ENCODE measurements around the gene F2.
"Not testable (repeated sequence)": the region's sequence is repeated elsewhere in the genome, so short reads cannot be mapped to it uniquely, and the experiment has no call there.

F2 gene

DNA sequence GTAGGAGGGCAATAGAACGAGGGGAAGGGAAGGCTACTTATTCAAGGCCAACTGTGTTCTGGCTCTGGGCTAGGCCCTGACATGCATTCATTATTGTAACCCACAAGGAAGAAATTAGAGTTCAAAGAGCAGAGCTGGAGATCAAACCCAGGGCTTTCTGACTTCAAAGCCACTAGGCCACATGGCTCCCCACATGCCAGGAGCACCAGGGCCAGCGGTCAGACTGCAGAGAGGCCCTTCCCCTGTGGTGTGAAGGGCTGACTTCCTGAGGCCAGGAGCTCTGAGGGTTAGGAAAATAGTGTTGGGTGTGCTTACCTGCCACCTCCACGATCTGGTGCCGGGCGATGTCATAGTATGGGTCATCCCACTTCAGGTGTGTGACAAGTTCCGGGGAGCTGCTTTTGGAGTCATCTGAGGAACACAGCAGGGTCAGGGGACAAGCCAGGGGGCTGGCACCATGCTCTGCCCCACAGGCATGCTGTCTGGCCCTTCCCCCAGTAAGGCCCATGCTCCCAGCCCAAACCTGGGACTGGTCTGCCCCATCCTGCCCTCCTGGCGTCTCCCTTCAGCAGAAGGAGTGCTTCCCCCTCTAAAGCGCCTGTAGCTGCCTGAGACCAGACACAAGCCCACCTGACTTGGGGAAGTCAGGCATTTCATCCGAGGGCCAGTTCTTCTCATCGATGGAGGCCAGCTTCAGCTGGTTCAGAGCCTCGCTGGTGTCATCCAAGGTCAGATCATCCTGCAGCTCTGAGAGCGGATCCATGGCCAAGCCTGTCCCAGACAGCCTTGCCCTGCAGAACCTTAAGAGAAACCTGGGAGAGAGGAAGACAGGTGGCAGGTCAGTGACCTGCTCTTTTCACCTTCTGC is 23.4 kb upstream of the F2 start:
- ATAC-seq (ENCODE audit: low read depth), result no peak
- H3K4me1 Mint-ChIP-seq, result peaks cover 12% of the 10 kb centered on the region

DNA sequence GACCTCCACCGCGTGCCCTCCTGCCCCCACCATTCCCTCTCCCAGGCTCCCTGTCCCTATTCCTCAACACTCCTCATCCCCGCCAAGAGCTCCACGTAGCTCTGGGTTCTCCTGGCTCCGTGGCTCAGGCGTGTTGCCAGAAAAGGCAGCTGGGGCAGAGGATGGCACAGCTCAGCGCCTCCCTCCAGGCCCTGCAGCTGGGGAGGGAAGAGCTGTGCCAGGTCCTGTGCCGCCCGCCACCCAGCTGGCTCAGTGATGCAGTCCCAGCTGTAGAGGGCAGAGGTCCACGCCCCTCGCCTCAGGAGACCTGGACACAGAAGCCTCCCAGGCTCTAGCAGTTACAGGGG is 22.8 kb upstream of the F2 start:
- H3K9me3 Mint-ChIP-seq, result no peaks in the 10 kb centered on the region
- ATAC-seq (ENCODE audit: low read depth) (no peak), DNase-seq (ENCODE audit: low spot score in 2 of 2) (no peak)
- H3K4me1 Mint-ChIP-seq, result peaks cover 12% of the 10 kb centered on the region
- H3K36me3 Mint-ChIP-seq, result peaks cover 12% of the 10 kb centered on the region
- H3K27me3 Mint-ChIP-seq, result no peaks in the 10 kb centered on the region
- H3K27ac Mint-ChIP-seq, result no peak overlapping the region
- H3K4me3 Mint-ChIP-seq, result no peak overlapping the region

More for the DNA sequence above, 23.4 kb upstream of the F2 start:
- no peak overlapping the region for H3K27ac Mint-ChIP-seq
- H3K27me3 Mint-ChIP-seq, result no peaks in the 10 kb centered on the region
- H3K36me3 Mint-ChIP-seq, result peaks cover 12% of the 10 kb centered on the region
- no peak for DNase-seq (ENCODE audit: low spot score in 2 of 2)
- H3K9me3 Mint-ChIP-seq, result no peaks in the 10 kb centered on the region
- no peak overlapping the region for H3K4me3 Mint-ChIP-seq

DNA sequence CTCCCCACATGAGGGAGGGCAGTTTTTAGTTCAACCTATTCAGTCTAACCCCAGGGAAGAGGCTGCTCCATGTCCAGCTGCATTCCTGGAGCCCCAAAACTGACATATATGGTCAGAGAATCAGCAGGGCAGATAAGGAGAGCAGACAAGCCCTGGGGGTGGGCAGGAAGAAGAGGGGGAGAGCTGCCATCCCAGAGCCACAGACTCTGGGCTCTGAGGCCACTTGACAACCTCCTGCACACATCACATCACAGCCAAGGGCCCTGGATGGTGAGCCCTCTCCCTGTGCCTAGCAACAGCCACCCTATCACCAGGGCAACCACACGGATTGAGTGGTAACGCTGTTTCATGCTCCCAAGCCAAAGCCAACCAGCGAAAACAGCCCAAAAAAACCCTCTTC is 21.7 kb upstream of the F2 start:
- Mint-ChIP-seq H3K4me1 (peaks cover 17% of the 10 kb centered on the region), H3K9me3 (no peaks in the 10 kb centered on the region), H3K27me3 (no peaks in the 10 kb centered on the region), H3K27ac (peak overlapping the region; percentile 43), H3K36me3 (peaks cover 10% of the 10 kb centered on the region), H3K4me3 (no peak overlapping the region)
- ATAC-seq (ENCODE audit: low read depth) (no peak), DNase-seq (ENCODE audit: low spot score in 2 of 2) (no peak)

DNA sequence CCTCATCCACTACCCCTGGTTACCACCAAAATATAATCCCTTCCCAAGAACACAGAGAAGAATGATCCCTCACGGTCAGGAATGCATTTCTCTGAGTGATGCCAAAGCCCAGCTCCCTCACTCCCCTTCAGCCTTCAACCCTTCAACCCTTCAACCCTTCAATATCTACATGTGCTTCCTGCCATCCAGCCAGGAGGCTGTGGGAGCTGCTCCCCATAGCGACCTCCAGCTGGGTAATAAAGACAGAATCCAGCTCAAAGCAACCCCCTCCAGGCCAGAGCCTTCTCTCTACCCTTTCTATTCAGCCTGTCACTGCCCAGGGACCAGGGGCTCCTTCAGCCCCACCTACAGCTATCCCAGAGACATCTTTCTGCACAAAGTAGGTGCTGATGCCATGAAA is 21.3 kb upstream of the F2 start:
- Mint-ChIP-seq H3K4me3 (no peak overlapping the region), H3K9me3 (no peaks in the 10 kb centered on the region), H3K36me3 (peaks cover 11% of the 10 kb centered on the region), H3K4me1 (peaks cover 18% of the 10 kb centered on the region), H3K27ac (peak overlapping the region; percentile 43), H3K27me3 (no peaks in the 10 kb centered on the region)
- ATAC-seq (ENCODE audit: low read depth), result no peak
- no peak for DNase-seq (ENCODE audit: low spot score in 2 of 2)

DNA sequence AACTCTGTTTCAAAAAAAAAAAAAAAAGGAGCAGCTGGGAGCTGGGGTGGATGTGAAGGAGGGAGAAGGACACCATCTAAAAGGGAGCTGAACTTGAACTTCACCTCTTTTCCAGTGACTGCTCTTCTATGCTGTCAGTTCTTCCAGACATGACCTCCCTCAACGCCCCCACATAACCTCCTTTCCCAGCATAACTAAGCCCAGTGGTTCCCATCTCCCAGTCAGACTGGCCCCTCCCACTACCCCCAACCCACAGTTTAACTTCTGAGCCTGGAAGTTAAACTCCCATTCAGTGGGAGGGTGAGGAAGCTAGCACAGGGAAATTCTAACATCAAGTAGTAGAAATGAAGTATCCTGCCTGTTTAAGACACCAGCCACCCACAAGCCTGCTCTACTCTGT is 20.4 kb upstream of the F2 start:
- Mint-ChIP-seq H3K27me3 (no peaks in the 10 kb centered on the region), H3K4me3 (no peak overlapping the region), H3K4me1 (peaks cover 22% of the 10 kb centered on the region), H3K9me3 (no peaks in the 10 kb centered on the region), H3K27ac (no peak overlapping the region), H3K36me3 (peaks cover 12% of the 10 kb centered on the region)
- DNase-seq (ENCODE audit: low spot score in 2 of 2) (no peak), ATAC-seq (ENCODE audit: low read depth) (no peak)

DNA sequence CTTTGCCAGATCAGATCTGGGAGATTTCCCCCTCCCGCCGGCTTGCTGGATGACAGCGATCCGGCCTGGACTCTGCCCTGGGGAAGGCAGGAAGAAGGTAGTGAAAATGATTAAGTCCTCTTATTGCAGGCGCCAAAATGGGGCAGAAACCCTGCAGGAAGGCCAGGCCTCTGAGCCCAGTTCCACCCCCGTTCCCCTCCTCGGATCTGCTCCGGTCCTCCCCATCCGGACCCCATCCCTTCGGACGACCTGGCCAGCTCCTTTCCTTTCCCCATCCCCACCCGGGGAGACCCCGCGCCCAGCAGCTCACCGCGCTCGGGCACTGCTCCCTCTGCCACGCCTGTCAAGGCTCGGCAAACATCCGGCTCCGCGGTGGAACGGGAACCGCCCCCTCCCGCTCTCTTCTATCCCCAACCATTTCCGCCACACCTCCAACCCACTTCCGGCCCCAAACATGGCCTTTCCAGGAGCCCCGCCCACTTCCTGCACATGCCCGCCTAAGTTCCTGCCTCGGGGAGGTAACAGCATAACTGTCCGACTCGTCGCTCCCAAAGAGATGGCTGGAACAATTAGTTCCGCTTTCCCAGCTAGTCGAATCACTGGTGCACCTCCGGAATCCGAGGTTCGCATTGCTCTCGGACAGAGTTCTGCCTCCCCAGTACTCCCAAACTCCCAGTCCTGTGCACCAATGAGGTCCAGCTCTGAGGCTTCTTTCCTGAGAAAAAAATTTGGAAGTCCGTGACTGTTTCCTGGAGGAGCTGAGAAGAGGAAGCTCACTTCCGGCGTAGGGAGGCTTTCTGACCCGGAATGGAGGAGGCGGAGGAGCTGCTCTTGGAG is 18.6 kb upstream of the F2 start, which contains the start of the genes ARHGAP1 and ZNF408:
TSS of gene ARHGAP1 (minus strand) at position 379 of the 837 bp plus-strand sequence. CDS start 4,512 bp downstream, outside the sequence.
TSS of gene ZNF408 (plus strand) at position 791 of the 837 bp plus-strand sequence. CDS start at position 808, 17 bp downstream.
- peak; percentile 96 for ATAC-seq (ENCODE audit: low read depth)
- H3K4me3 Mint-ChIP-seq, result peak within 1 kb of the TSS; percentile 97
- no peaks in the 10 kb centered on the region for H3K9me3 Mint-ChIP-seq
- peak within 1 kb of the TSS; percentile 89 for H3K27ac Mint-ChIP-seq
- DNase-seq (ENCODE audit: low spot score in 2 of 2), result peak; percentile 96 to 98
- H3K4me1 Mint-ChIP-seq, result peaks cover 22% of the 10 kb centered on the region
- H3K27me3 Mint-ChIP-seq, result no peaks in the 10 kb centered on the region
- peaks cover 7% of the 10 kb centered on the region for H3K36me3 Mint-ChIP-seq

DNA sequence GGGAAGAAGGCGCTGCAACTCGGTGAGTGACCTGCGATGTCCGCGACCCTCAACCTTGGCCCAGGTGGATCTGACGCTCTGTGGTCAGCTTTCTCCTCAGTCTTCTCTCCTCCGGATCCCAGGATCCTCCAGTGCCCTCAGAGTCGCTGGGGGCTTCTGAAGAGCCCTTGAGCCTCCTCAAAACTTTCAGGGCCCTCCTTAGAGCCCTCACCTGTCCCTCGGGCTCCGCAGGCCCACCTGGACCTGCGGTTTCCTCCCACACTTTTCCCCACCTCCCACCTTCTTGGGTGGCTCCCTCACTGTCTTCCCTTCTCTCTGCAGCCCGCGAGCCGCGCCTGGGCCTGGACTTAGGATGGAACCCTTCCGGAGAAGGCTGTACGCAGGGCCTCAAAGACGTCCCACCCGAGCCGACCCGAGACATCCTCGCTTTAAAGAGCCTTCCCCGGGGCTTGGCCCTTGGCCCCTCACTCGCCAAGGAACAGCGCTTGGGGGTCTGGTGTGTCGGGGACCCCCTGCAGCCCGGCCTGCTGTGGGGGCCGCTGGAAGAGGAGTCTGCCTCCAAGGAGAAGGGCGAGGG is 17.8 kb upstream of the F2 start:
- H3K36me3 Mint-ChIP-seq, result peaks cover 8% of the 10 kb centered on the region
- no peak for ATAC-seq (ENCODE audit: low read depth)
- no peak for DNase-seq (ENCODE audit: low spot score in 2 of 2)

DNA sequence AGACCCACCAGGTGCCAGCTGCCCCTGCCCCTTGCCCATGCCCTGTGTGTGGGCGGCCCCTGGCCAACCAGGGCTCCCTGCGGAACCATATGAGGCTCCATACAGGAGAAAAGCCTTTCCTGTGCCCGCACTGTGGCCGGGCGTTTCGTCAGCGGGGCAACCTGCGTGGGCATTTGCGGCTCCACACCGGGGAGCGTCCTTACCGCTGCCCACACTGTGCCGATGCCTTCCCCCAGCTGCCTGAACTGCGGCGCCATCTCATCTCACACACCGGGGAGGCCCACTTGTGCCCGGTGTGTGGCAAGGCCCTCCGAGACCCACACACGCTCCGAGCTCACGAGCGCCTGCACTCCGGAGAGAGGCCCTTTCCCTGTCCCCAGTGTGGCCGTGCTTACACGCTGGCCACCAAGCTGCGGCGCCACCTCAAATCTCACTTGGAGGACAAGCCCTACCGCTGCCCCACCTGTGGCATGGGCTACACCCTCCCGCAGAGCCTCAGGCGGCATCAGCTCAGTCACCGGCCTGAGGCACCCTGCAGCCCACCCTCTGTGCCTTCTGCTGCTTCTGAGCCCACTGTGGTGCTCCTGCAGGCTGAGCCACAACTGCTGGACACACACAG is 13.8 kb upstream of the F2 start:
- H3K4me1 Mint-ChIP-seq, result peaks cover 16% of the 10 kb centered on the region
- H3K36me3 Mint-ChIP-seq, result peaks cover 19% of the 10 kb centered on the region

More for the DNA sequence above, 17.8 kb upstream of the F2 start:
- Mint-ChIP-seq H3K4me1 (peaks cover 22% of the 10 kb centered on the region), H3K4me3 (peak overlapping the region; percentile 97), H3K27ac (peak overlapping the region; percentile 89), H3K9me3 (no peaks in the 10 kb centered on the region), H3K27me3 (no peaks in the 10 kb centered on the region)

DNA sequence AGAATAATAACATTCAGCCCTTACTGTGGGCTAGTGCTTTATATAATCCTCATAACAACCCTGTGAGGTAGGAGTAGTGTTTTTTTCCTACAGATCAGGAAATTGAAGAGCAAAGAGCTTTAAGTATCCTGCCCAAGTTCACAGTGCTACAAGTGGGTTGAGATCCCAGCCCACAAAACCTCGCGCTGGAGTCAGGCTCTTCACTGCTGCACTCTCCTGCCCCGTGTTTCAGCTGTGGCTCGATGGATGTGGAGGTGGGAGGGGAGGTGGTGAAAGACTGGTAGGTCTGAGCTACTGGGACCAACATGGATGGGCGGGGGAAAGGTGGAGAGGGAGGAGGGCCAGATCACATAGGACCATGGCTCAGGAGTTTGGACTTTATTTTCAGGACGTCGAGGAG is 12.1 kb upstream of the F2 start:
- no peaks in the 10 kb centered on the region for H3K9me3 Mint-ChIP-seq
- H3K27ac Mint-ChIP-seq, result no peak overlapping the region
- peaks cover 17% of the 10 kb centered on the region for H3K36me3 Mint-ChIP-seq

More for the DNA sequence above, 13.8 kb upstream of the F2 start:
- H3K4me3 Mint-ChIP-seq, result no peak overlapping the region
- no peak for DNase-seq (ENCODE audit: low spot score in 2 of 2)
- no peak for ATAC-seq (ENCODE audit: low read depth)
- H3K27me3 Mint-ChIP-seq, result no peaks in the 10 kb centered on the region
- H3K9me3 Mint-ChIP-seq, result no peaks in the 10 kb centered on the region
- no peak overlapping the region for H3K27ac Mint-ChIP-seq

DNA sequence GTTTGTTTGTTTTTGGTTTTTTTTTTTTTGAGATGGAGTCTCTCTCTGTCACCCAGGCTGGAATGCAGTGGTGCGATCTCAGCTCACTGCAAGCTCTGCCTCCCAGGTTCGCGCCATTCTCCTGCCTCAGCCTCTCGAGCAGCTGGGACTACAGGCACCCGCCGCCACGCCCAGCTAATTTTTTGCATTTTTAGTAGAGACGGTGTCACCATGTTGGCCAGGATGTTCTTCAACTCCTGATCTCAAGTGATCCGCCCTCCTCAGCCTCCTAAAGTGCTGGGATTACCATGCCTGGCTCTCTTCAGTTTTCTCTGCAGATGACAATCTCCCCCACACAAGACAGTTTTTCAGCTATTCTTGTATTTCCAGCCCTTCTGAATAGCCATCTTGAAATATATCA is 9.7 kb upstream of the F2 start:
- not testable (repeated sequence) for H3K4me3 Mint-ChIP-seq; DNase-seq (ENCODE audit: low spot score in 2 of 2); H3K27me3 Mint-ChIP-seq; H3K27ac Mint-ChIP-seq; H3K4me1 Mint-ChIP-seq; ATAC-seq (ENCODE audit: low read depth); H3K9me3 Mint-ChIP-seq
- peaks cover 13% of the 10 kb centered on the region for H3K36me3 Mint-ChIP-seq

More for the DNA sequence above, 12.1 kb upstream of the F2 start:
- peaks cover 11% of the 10 kb centered on the region for H3K4me1 Mint-ChIP-seq
- ATAC-seq (ENCODE audit: low read depth), result no peak
- H3K27me3 Mint-ChIP-seq, result no peaks in the 10 kb centered on the region
- no peak for DNase-seq (ENCODE audit: low spot score in 2 of 2)
- H3K4me3 Mint-ChIP-seq, result no peak overlapping the region

DNA sequence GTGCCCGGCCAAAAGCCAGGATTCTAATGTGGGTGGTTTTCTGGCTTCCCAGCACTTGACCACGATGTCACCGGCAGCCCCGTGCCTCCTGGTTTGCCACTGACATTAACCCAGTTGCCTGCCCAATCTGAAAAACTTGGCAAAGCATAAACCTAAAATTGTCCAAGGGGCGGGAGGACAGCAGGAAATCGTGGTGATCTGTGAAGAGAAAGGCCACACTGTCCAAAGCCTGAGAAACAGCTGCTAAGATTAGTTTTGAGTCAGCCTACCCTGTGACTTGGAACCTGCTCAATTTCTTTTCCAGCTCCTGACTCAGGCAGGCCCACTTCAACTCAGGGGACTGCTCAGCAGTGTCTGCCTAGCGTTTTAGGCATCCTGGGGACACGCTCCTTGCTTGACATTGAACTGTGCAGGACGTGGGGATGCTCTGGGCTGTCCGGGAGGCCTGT is 8.2 kb upstream of the F2 start:
- DNase-seq (ENCODE audit: low spot score in 2 of 2), result no peak
- H3K4me3 Mint-ChIP-seq, result no peak overlapping the region
- H3K9me3 Mint-ChIP-seq, result no peaks in the 10 kb centered on the region
- H3K27ac Mint-ChIP-seq, result no peak overlapping the region
- no peak for ATAC-seq (ENCODE audit: low read depth)
- peaks cover 11% of the 10 kb centered on the region for H3K36me3 Mint-ChIP-seq
- no peaks in the 10 kb centered on the region for H3K27me3 Mint-ChIP-seq
- peaks cover 6% of the 10 kb centered on the region for H3K4me1 Mint-ChIP-seq

DNA sequence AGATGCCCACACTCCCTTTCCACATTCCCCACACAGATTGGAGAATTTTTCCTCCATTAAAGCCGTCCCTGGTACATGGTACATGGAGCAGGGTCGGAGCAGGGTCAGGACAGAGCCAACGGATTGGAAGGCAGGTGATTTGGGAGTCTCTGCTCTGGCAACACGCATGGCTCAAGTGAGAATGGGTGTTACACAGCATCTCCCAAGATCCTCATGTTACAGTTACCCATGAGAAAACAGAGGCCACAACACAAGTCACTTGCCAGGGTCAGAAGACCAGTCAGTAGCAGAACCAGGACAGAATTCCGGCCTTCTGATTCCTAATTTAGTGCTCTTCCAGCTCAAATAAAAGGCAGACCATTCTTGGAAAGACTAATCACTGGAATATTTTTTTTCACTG is 7.7 kb upstream of the F2 start:
- H3K36me3 Mint-ChIP-seq, result peaks cover 11% of the 10 kb centered on the region
- no peak for DNase-seq (ENCODE audit: low spot score in 2 of 2)
- ATAC-seq (ENCODE audit: low read depth), result no peak
- no peaks in the 10 kb centered on the region for H3K9me3 Mint-ChIP-seq
- no peak overlapping the region for H3K4me3 Mint-ChIP-seq
- H3K27ac Mint-ChIP-seq, result no peak overlapping the region
- H3K27me3 Mint-ChIP-seq, result no peaks in the 10 kb centered on the region
- H3K4me1 Mint-ChIP-seq, result peaks cover 6% of the 10 kb centered on the region

DNA sequence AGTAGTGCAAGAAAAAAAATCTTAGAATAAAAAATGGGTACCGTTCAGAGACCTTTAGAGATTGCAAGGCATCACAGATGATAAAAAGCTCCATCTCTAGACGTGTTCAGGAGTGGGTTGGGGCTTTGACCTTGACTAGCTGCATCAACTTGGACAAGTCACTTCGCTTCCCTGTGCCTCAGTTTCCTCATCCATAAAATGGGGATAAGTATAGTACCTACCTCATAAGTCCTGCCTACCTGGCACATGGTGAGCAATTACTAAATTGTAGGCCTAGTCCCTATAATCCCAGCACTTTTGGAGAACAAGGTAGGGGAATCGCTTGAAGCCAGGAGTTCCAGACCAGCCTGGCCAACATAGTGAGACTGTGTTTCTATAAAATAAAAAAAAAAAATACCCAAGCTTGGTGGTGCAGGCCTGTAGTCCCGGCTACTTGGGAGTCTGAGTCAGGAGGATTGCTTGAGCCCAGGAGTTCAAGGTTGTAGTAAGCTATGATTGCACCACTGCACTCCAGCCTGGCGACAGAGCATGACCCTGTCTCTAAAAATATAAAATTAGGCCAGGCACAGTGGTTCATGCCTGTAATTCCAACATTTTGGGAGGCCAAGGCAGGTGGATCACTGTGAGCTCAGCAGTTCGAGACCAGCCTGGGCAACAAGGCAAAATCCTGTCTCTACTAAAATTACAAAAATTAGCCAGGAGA is 6.0 kb upstream of the F2 start:
- H3K36me3 Mint-ChIP-seq, result no peaks in the 10 kb centered on the region
- H3K27me3 Mint-ChIP-seq, result no peaks in the 10 kb centered on the region
- no peaks in the 10 kb centered on the region for H3K4me1 Mint-ChIP-seq
- H3K4me3 Mint-ChIP-seq, result no peak overlapping the region
- H3K27ac Mint-ChIP-seq, result no peak overlapping the region
- DNase-seq (ENCODE audit: low spot score in 2 of 2), result no peak
- ATAC-seq (ENCODE audit: low read depth), result no peak
- no peaks in the 10 kb centered on the region for H3K9me3 Mint-ChIP-seq
